Measurements from ENCODE around the gene PDZD11. TPM values are rescaled to one million over a fixed set of nuclear protein-coding genes. Genes with fewer than 3 reads are reported as not detected.
A peak's percentile ranks its signal among the peaks of the same experiment; 100 is the strongest.
"Not testable (repeated sequence)": the region's sequence is repeated elsewhere in the genome, so short reads cannot be mapped to it uniquely, and the experiment has no call there.

Gene PDZD11
- total and polyA plus RNA-seq, 12 donors = 35.2 to 47.6 (median 39.6) TPM

- H3K4me3 ChIP-seq = peak overlapping the region; percentile 28 to 68 (median 59)
- intact Hi-C loops (cut with DNase I) = no loop called here
- peaks cover 0 to 30% (median 0%) of the 10 kb centered on the region in 7 donors for H3K27me3 ChIP-seq
- 23% methylated on average over 11 of the region's 11 CpGs for WGBS, 2 donors
- DNase-seq = no peak
- peaks cover 0 to 10% (median 7%) of the 10 kb centered on the region in 9 donors for H3K4me1 ChIP-seq
- TF ChIP-seq CTCF (IDR thresholded peaks at IDR 0.05) = no peak
- peak in 1 of 8 donors; percentile 12 for ATAC-seq
- H3K9me3 ChIP-seq = no peaks in the 10 kb centered on the region
- peak overlapping the region in 8 of 10 donors; percentile 63 to 85 (median 70) for H3K27ac ChIP-seq
- peaks cover 0 to 36% (median 0%) of the 10 kb centered on the region in 9 donors for H3K36me3 ChIP-seq
Measured at GRCh38 chrX:70289168-70289792, 447 bp downstream of the PDZD11 start.

- Histone ChIP-seq H3K4me3 (no peak within 1 kb of the TSS), H3K4me1 (no peaks in the 10 kb centered on the region), H3K9me3 (no peaks in the 10 kb centered on the region), H3K36me3 (peaks cover 0 to 25% (median 0%) of the 10 kb centered on the region in 9 donors), H3K27me3 (peaks cover 0 to 16% (median 0%) of the 10 kb centered on the region in 7 donors), H3K27ac (no peak within 1 kb of the TSS)
- TF ChIP-seq CTCF (IDR thresholded peaks at IDR 0.05) = no peak
- WGBS, 2 donors = 91 to 97% methylated on average over 21 of the region's 21 CpGs
- ATAC-seq (no peak), DNase-seq (no peak)
- intact Hi-C loops (cut with DNase I) = no loop called here
Measured at GRCh38 chrX:70281951-70282350, 7.8 kb downstream of the PDZD11 start, which contains the start of gene RAB41. TSS of gene RAB41 (plus strand) at chrX:70282172. CDS start at chrX:70282218, 46 bp downstream.

GRCh38 chrX:70280573-70280972, 9.2 kb downstream of the PDZD11 start:
- H3K27ac ChIP-seq = no peak overlapping the region
- H3K36me3 ChIP-seq = peaks cover 0 to 11% (median 0%) of the 10 kb centered on the region in 9 donors
- no peaks in the 10 kb centered on the region for H3K4me1 ChIP-seq
- H3K4me3 ChIP-seq = no peak overlapping the region
- intact Hi-C loops (cut with DNase I) = no loop called here
- ATAC-seq (no peak), DNase-seq (no peak)
- no peak for TF ChIP-seq CTCF (IDR thresholded peaks at IDR 0.05)
- H3K27me3 ChIP-seq = peaks cover 0 to 12% (median 0%) of the 10 kb centered on the region in 7 donors
- WGBS, 2 donors = 93% methylated on average over 3 of the region's 3 CpGs
- no peaks in the 10 kb centered on the region for H3K9me3 ChIP-seq

GRCh38 chrX:70279081-70279480, 10.6 kb downstream of the PDZD11 start:
- Histone ChIP-seq H3K4me1 (no peaks in the 10 kb centered on the region), H3K36me3 (no peaks in the 10 kb centered on the region), H3K9me3 (no peaks in the 10 kb centered on the region), H3K4me3 (no peak overlapping the region), H3K27me3 (peaks cover 0 to 7% (median 0%) of the 10 kb centered on the region in 7 donors), H3K27ac (no peak overlapping the region)
- ATAC-seq = no peak
- 90 to 91% methylated on average over 3 of the region's 3 CpGs for WGBS, 2 donors
- DNase-seq = no peak
- no peak for TF ChIP-seq CTCF (IDR thresholded peaks at IDR 0.05)
- intact Hi-C loops (cut with DNase I) = no loop called here

- intact Hi-C loops (cut with DNase I); H3K36me3 ChIP-seq; H3K27ac ChIP-seq; H3K4me1 ChIP-seq; ATAC-seq; H3K9me3 ChIP-seq; DNase-seq; H3K4me3 ChIP-seq: not testable (repeated sequence)
- H3K27me3 ChIP-seq = peaks cover 0 to 12% (median 0%) of the 10 kb centered on the region in 7 donors
- WGBS, 2 donors = 79 to 83% methylated on average over 7 of the region's 7 CpGs
Measured at GRCh38 chrX:70274029-70274428, 15.7 kb downstream of the PDZD11 start.

Measured in heart right ventricle (tissue), 16 donors.